Astrocyte of the cerebellum (primary cell): ENCODE results near the gene SHISA5.
"Not testable (repeated sequence)": the region's sequence is repeated elsewhere in the genome, so short reads cannot be mapped to it uniquely, and the experiment has no call there.

ENCODE experiments used
- DNase-seq: peaks from one replicate; pipeline ENCODE4 v3.0.0-alpha.2; 2011; ENCODE audit warnings: low read depth
- H3K4me3 ChIP-seq: 2 replicates; pipeline ENCODE4 v1.5.1; 2011; ENCODE audit warnings: mild to moderate bottlenecking, low read depth, low read length, moderate library complexity
- in situ Hi-C: cut with HindIII; loops from 2 replicates; pipeline ENCODE4 v1.10.0; 2017; ENCODE audit warnings: low sequenced_read_pairs
- TF ChIP-seq, protein P1 (sequence below): IDR thresholded peaks from 2 replicates; pipeline ENCODE4 v1.5.1; 2012; ENCODE audit warnings: low read length, low read depth, moderate library complexity, mild to moderate bottlenecking; ENCODE audit errors: missing control alignments

SHISA5 gene

DNA sequence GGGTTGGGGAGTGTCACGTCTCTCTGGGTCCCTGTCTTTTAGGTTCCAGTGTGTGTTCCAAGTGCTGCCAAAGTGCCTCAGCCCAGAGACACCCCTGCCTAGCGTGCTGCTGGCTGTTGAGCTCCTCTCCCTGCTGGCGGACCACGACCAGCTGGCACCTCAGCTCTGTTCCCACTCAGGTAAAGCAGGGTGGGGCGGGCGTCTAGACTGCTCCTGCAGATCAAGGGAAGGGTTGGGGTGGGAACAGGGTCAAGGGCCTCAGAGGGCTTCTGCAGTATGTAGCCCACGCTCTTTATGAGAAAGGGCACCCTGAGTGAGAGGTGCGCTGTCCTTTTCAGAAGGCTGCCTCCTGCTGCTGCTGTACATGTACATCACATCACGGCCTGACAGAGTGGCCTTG, 40.3 kb downstream of the SHISA5 start:
- TF ChIP-seq, protein P1, sequence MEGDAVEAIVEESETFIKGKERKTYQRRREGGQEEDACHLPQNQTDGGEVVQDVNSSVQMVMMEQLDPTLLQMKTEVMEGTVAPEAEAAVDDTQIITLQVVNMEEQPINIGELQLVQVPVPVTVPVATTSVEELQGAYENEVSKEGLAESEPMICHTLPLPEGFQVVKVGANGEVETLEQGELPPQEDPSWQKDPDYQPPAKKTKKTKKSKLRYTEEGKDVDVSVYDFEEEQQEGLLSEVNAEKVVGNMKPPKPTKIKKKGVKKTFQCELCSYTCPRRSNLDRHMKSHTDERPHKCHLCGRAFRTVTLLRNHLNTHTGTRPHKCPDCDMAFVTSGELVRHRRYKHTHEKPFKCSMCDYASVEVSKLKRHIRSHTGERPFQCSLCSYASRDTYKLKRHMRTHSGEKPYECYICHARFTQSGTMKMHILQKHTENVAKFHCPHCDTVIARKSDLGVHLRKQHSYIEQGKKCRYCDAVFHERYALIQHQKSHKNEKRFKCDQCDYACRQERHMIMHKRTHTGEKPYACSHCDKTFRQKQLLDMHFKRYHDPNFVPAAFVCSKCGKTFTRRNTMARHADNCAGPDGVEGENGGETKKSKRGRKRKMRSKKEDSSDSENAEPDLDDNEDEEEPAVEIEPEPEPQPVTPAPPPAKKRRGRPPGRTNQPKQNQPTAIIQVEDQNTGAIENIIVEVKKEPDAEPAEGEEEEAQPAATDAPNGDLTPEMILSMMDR: no peak
- DNase-seq: no peak
- in situ Hi-C loops: no loop called here
- H3K4me3 ChIP-seq: no peak overlapping the region

DNA sequence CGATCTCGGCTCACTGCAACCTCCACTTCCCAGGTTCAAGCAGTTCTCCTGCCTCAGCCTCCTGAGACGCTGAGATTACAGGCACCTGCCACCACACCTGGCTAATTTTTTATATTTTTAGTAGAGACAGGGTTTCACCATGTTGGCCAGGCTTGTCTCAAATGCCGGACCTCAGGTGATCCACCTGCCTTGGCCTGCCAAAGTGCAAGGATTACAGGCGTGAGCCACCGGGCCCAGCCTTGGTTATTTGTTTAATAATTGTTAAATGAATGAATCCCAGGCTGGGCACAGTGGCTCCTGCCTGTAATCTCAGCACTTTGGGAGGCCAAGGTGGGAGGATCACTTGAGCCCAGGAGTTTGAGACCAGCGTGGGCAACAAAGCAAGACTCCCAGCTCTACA, 42.2 kb downstream of the SHISA5 start:
- H3K4me3 ChIP-seq, DNase-seq, in situ Hi-C loops: not testable (repeated sequence)

DNA sequence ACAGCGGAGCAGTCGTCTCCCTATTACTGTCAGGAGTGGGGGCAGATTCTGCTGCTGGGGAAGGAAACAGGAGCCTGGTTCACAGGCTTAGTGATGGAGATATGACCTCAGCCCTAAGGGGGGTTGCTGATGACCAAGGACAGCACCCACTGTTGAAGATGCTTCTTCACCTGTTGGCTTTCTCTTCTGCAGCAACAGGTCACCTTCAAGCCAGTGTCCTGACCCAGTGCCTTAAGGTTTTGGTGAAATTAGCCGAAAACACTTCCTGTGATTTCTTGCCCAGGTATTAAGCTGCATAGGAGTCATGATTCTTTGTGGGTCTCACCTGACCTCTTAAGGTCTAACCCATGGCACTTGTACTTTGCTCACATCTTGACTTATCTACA, 43.5 kb downstream of the SHISA5 start:
- in situ Hi-C loops: no loop called here
- no peak overlapping the region for H3K4me3 ChIP-seq
- TF ChIP-seq, protein P1: no peak
- DNase-seq: no peak

DNA sequence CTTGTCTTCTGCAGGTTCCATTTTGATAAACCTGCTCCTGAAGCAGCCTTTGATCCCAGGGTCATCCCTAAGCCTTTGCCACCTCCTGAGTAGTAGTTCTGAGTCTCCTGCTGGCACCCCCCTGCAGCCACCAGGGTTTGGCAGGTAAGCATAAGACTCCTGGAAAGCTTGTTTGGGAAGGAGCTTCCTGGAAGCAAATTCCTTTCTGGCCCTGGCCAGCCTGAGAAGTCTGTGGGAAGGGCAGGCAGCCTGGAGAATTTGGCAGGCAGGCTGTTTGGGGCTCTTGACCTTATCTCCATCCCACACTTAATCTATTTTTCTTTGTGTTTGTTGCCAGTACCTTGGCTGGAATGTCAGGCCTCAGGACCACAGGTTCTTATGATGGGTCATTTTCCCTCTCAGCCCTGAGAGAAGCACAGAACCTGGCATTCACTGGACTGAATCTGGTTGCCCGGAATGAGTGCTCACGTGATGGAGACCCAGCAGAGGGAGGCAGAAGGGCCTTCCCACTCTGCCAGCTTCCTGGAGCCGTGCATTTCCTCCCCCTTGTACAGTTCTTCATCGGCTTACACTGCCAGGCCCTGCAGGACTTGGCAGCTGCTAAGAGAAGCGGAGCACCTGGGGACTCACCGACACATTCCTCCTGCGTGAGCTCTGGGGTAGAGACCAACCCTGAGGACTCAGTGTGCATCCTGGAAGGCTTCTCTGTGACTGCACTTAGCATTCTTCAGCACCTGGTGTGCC, 44.0 kb downstream of the SHISA5 start:
- TF ChIP-seq, protein P1: no peak
- no peak overlapping the region for H3K4me3 ChIP-seq
- in situ Hi-C loops: no loop called here
- DNase-seq: no peak

DNA sequence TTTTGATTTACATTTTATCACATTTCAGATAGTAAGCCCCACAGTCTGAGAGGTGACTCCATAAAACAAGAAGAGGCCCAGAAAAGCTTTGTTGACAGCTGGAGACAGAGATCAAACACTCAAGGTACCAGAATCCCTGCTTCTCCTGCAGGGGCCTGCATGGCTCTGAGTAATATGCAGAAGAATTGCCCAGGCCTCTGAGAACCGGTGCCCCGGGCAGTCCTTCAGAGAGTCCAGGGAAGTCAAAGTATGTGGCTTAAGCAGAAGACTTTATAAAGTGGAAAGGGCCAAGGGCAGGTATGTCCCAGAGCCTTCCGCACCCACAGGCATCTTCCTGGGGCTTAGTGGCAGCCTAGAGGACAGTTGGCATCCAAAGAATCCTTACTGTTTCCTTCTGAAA, 44.6 kb downstream of the SHISA5 start:
- TF ChIP-seq, protein P1: no peak
- DNase-seq: no peak
- no peak overlapping the region for H3K4me3 ChIP-seq
- in situ Hi-C loops: no loop called here

DNA sequence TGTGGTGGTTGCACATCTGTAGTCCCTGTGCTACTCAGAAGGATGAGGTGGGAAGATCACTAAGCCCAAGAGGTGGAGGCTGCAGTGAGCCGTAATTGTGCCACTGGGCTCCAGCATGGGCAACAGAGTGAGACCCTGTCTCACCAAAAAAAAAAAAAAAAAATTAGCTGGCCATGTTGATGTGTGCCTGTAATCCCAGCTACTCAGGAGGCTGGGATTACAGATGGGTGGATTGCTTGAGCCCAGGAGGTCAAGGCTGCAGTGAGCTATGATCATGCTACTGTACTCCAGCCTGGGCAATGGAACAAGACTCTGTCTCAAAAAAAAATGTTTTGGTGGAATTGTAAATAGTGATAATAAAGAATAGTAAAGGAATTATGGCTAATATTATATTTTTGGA, 47.5 kb downstream of the SHISA5 start:
- no peak overlapping the region for H3K4me3 ChIP-seq
- DNase-seq: no peak
- in situ Hi-C loops: no loop called here
- TF ChIP-seq, protein P1: no peak

DNA sequence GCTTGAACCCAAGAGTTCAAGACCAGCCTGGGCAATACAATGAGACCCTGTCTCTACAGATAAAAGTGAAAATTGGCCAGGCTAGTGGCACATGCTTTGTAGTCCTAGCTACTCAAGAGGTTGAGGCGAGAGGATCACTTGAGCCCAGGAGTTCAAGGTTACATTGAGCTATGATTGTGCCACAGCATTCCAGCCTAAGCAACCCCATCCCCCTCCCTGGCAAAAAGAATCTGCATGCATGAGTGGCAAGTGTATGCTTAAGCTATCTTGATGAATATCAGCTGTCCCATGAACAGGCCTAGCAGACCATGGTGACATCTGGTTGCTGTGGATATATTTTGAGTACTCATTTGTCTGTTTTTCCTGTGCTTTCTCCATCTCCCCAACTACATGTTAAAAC, 52.7 kb downstream of the SHISA5 start:
- in situ Hi-C loops: no loop called here
- no peak for DNase-seq
- TF ChIP-seq, protein P1: no peak
- H3K4me3 ChIP-seq: no peak overlapping the region
